Activated T-helper 1 cell treated with anti-CD3 and anti-CD28 coated beads, Interleukin-12 subunit alpha, Interleukin-12 subunit beta, Interleukin-2, Interleukin-4 antibody, amounts not matched to agents 30 ng/mL and 10 ng/mL and 1 ng/mL, durations not matched to agents 14 hours and 24 hours and 36 hours (primary cell): Measurements from ENCODE around the gene RBM47. TPM values are rescaled to one million over a fixed set of nuclear protein-coding genes. Genes with fewer than 3 reads are reported as not detected.
A peak's percentile ranks its signal among the peaks of the same experiment; 100 is the strongest.
"Not testable (repeated sequence)": the region's sequence is repeated elsewhere in the genome, so short reads cannot be mapped to it uniquely, and the experiment has no call there.

Experiments
- DNase-seq: peaks from one replicate; pipeline ENCODE4 v3.0.0; 2021; ENCODE audit warnings: low spot score
- H3K27ac Mint-ChIP-seq: one replicate; pipeline ENCODE4 v1.8.0; 2021; ENCODE audit warnings: mild to moderate bottlenecking, mixed read lengths
- H3K27me3 Mint-ChIP-seq: one replicate; pipeline ENCODE4 v1.8.0; 2022; ENCODE audit warnings: mild to moderate bottlenecking, moderate library complexity, mixed read lengths; ENCODE audit not compliant: insufficient read depth
- H3K36me3 Mint-ChIP-seq: one replicate; pipeline ENCODE4 v1.8.0; 2021; ENCODE audit warnings: low read depth, mixed read lengths
- H3K4me1 Mint-ChIP-seq: one replicate; pipeline ENCODE4 v1.8.0; 2021; ENCODE audit warnings: low read depth, mixed read lengths
- H3K4me3 Mint-ChIP-seq: one replicate; pipeline ENCODE4 v1.8.0; 2021; ENCODE audit warnings: mild to moderate bottlenecking, moderate library complexity, mixed read lengths
- H3K9me3 Mint-ChIP-seq: one replicate; pipeline ENCODE4 v1.8.0; 2021; ENCODE audit warnings: mixed read lengths
- intact Hi-C: fragments of 100-400 bp; cut with micrococcal nuclease; formaldehyde crosslinking; loops from one replicate; pipeline ENCODE4 v1.15.1; 2024
- total RNA-seq: library from RNA; stranded (reverse); gene quantifications from 2 replicates; pipeline ENCODE4 v1.2.3, GENCODE V29; 2022

RBM47 gene
- total RNA-seq, 1 donor from 2014 or later, result 21.4 TPM

DNA sequence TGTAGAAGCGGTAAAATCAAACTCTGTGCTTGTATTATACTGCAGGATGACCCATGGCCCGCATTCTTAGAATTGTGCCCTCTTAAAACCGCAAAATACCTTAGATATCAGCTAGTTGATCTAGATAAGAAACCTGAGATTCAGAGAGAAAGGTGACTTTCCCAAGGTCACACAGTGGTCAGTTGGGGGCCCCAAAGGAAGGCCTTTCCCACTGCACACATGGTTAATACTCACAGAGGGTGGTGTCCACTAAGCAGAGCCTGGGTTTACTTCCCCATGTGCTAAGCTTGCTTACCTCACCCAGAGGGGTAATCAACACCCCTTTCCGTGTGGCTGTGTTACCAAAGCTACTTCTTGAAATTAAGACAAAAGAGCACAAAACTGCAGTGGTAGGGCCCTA lies 66.3 kb downstream of the RBM47 start:
- DNase-seq, result no peak
- Mint-ChIP-seq H3K4me1 (peaks cover 20% of the 10 kb centered on the region), H3K27me3 (peaks cover 3% of the 10 kb centered on the region), H3K4me3 (no peak overlapping the region), H3K9me3 (no peaks in the 10 kb centered on the region), H3K27ac (no peak overlapping the region), H3K36me3 (peaks cover 4% of the 10 kb centered on the region)
- intact Hi-C loops, result no loop called here

DNA sequence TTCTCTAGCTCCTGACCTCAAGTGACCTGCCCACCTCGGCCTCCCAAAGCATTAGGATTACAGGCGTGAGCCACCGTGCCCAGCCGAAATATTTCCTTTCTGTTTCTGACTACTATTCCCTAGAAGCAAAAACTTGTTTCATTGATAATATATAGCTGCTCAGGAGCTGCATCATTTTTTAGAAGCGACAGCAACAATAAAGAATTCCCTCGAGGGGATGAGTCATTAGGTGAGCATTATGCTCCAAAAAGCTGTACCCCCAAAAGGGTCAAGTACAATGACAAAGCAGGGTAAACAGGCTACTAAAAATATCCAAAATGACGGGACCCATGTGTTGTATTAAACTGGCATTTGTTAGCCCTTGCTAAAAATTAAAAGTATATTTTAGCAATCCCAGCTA lies 67.0 kb downstream of the RBM47 start:
- intact Hi-C loops, result no loop called here
- DNase-seq, result no peak
- H3K9me3 Mint-ChIP-seq, result no peaks in the 10 kb centered on the region
- no peak overlapping the region for H3K4me3 Mint-ChIP-seq
- peaks cover 4% of the 10 kb centered on the region for H3K36me3 Mint-ChIP-seq
- peaks cover 3% of the 10 kb centered on the region for H3K27me3 Mint-ChIP-seq
- H3K4me1 Mint-ChIP-seq, result peaks cover 20% of the 10 kb centered on the region
- no peak overlapping the region for H3K27ac Mint-ChIP-seq

DNA sequence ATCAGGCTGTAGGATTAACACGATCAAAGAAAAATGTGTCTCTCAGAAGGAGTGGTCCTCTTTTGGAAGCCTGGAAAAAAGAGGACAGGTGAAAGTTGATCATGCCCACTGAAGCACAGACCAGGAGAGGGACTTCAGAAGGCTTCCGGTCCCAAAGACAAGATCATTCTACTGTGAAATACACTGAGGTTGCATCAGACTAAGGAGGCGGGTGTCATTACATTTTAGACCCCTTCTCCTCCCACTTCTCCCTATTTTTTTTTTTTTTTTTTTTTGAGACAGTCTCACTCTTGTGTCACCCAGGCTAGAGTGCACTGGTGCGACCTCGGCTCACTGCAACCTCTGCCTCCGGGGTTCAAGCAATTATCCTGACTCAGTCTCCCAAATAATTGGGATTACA lies 67.5 kb downstream of the RBM47 start:
- H3K27ac Mint-ChIP-seq, result no peak overlapping the region
- intact Hi-C loops, result no loop called here
- peaks cover 4% of the 10 kb centered on the region for H3K36me3 Mint-ChIP-seq
- no peaks in the 10 kb centered on the region for H3K9me3 Mint-ChIP-seq
- H3K4me3 Mint-ChIP-seq, result no peak overlapping the region
- H3K4me1 Mint-ChIP-seq, result peaks cover 20% of the 10 kb centered on the region
- peaks cover 3% of the 10 kb centered on the region for H3K27me3 Mint-ChIP-seq
- DNase-seq, result no peak

DNA sequence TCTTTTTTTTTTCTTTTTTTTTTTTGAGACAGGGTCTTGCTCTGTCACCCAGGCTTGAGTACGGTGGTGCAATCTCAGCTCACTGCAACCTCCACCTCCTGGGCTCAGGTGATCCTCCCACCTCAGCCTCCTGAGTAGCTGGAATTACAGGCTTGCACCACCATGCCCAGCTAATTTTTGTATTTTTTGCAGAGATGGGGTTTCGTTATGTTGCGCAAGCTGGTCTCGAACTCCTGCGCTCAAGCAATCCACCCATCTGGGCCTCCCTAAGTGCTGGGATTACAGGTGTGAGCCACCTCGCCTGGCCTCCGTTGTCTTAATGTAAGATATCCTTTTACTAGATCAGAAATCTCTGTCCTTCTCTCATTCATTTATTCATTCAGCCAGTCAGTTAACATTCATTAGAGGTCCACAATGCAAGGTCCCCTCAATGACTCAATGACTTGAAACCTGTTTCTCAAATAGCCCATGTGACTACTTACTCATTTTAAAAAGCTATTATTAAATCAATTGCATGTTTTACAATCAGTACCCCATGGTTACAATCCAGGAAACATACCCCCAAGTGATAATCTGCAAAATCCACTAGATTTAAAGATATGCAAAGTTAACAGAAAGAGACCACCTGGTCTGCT lies 68.0 kb downstream of the RBM47 start:
- H3K4me3 Mint-ChIP-seq, H3K27ac Mint-ChIP-seq, H3K27me3 Mint-ChIP-seq, intact Hi-C loops, H3K36me3 Mint-ChIP-seq, DNase-seq, H3K9me3 Mint-ChIP-seq: not testable (repeated sequence)
- H3K4me1 Mint-ChIP-seq, result peaks cover 20% of the 10 kb centered on the region

DNA sequence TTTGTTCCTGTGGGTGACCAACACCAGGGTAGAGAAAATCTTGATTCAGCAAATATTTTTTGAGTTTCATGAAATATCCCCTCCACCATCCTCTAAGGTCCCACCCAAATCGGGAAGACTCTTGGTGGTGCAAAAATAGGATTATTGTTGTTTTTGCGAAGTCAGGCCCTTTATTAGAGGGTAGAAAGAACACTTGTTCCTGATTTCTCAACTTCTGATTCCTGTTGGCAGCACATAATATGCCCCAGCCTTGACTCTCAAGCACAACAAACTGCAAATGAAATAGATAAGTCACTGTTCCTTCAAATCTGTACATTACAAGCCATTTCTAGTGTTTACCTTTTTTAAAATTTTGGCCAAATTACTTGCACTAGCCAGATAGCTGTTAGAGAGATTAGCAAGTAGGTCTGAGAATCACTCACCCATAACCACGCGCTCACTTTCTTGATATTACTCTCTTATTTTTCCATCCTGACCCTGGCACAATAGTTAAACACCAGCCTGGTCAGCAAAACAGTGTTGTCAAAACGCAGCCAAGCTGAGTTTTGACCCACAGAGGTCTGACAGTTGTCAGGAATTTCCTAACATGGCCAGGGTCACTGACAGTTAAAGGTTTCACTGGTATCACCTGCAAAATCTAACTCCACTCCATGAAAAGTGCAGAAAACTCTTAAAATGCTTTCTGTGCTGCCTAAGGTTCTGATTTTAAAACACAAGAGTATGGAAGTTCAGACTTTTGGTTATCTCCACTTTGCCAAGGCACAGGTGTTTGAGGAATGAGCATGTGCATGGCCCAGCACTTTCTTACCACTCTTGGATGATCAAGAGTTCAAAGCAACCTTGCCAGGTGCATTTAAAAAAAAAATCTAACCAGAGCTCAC lies 69.8 kb downstream of the RBM47 start:
- Mint-ChIP-seq H3K27ac (peak overlapping the region; percentile 45), H3K4me3 (no peak overlapping the region), H3K4me1 (peaks cover 25% of the 10 kb centered on the region), H3K27me3 (peaks cover 3% of the 10 kb centered on the region), H3K9me3 (no peaks in the 10 kb centered on the region), H3K36me3 (peaks cover 1% of the 10 kb centered on the region)
- no peak for DNase-seq
- intact Hi-C loops, result loop anchor here (2.0 kb wide), 1 partner anchor 21 kb away; no protein-coding TSS in a partner anchor

DNA sequence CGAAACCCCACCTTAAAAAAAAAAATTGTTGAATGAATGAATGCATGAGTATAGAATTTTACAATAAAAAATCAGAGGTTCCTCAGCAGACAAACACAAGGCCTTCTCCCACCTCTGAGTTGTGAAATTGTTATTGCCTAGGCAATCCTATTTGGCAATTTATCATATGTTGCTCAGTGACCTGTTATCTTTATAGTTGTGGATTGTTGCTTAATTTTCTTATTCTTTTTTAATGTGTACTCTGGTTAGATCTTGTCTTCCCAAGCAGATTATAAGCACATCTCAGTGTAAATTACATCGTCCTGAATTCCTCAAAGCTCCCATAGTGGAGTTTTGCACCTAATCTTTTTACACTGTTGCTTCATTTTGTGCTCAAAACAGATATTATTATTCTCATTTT lies 71.9 kb downstream of the RBM47 start:
- DNase-seq, result no peak
- H3K36me3 Mint-ChIP-seq, result peaks cover 1% of the 10 kb centered on the region
- peaks cover 36% of the 10 kb centered on the region for H3K4me1 Mint-ChIP-seq
- no peak overlapping the region for H3K4me3 Mint-ChIP-seq
- H3K9me3 Mint-ChIP-seq, result no peaks in the 10 kb centered on the region
- intact Hi-C loops, result loop anchor here (2.0 kb wide), 1 partner anchor 23 kb away; no protein-coding TSS in a partner anchor
- H3K27me3 Mint-ChIP-seq, result peaks cover 3% of the 10 kb centered on the region
- H3K27ac Mint-ChIP-seq, result no peak overlapping the region

DNA sequence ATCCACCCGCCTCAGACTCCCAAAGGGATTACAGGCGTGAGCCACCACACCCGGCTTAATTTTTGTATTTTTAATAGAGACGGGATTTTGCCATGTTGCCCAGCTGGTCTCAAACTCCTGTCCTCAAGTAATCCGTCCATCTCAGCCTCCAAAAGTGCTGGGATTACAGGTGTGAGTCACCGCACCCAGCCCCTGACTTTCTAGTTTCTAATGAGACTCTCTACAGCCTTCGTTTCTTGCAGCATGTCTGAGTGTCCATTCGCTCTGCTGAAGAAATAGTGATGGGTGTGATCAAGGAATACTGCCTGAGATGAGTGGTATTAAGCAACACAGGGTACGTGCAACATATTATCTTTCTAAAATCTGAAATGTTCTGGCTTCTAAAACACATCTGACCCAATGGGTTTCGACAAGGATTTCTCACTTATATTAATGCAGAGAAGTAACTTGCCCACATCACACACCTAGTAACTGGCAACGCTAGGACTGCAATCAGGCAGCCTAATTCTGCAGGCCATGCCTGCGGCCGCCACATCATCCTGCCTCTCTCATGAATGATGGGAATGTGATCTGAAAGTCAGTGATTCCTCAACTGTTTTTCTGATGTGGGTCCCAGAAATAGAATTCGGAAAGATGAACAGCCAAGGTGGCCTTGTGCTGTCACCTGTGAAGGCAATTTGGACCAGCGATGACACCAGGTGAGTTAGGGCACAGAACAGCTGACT lies 74.3 kb downstream of the RBM47 start:
- peaks cover 6% of the 10 kb centered on the region for H3K36me3 Mint-ChIP-seq
- no peak for DNase-seq
- peak overlapping the region; percentile 55 for H3K27ac Mint-ChIP-seq
- no peak overlapping the region for H3K4me3 Mint-ChIP-seq
- H3K27me3 Mint-ChIP-seq, result peaks cover 3% of the 10 kb centered on the region
- no peaks in the 10 kb centered on the region for H3K9me3 Mint-ChIP-seq
- intact Hi-C loops, result no loop called here
- H3K4me1 Mint-ChIP-seq, result peaks cover 59% of the 10 kb centered on the region

DNA sequence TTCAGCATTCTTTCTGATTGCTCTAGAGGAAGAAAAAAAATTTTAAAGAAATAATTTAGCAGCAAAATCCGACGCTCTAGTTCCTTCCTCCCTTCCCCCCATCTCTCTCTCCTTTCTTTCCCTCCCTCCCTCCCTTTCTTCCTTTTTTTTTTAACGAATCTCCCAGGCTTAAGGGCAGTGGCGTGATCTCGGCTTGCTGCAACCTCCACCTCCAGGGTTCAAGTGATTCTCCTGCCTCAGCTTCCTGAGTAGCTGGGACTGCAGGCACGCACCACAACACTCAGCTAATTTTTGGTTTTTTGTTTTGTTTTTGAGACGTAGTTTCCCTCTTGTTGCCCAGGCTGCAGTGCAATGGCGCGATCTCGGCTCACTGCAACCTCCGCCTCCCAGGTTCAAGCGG lies 75.0 kb downstream of the RBM47 start:
- H3K27ac Mint-ChIP-seq, H3K4me3 Mint-ChIP-seq, DNase-seq, H3K27me3 Mint-ChIP-seq, H3K36me3 Mint-ChIP-seq, H3K9me3 Mint-ChIP-seq: not testable (repeated sequence)
- H3K4me1 Mint-ChIP-seq, result peaks cover 56% of the 10 kb centered on the region
- intact Hi-C loops, result loop anchor here (5.0 kb wide), 1 partner anchor 118 kb away; no protein-coding TSS in a partner anchor

DNA sequence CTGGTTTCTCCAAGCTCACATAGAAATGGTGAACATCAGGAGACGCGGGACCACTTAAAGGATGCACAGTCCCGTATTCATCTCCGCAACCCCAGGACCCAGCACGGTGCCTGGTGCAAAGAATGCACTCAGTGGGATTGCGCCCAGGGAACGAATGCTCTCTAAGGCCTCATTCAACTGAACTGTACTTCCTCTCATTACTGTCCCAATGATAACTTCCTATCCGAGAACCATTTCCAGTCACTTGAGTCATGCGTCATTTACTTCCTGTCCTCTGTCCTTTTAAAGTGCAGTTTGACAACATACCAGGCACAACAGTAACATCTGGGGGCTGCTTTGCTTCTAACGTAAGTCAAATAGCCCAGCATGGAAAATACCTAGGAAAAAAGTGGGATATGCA lies 75.7 kb downstream of the RBM47 start:
- Mint-ChIP-seq H3K27me3 (no peaks in the 10 kb centered on the region), H3K4me1 (peaks cover 51% of the 10 kb centered on the region), H3K36me3 (peaks cover 4% of the 10 kb centered on the region), H3K27ac (no peak overlapping the region), H3K9me3 (no peaks in the 10 kb centered on the region), H3K4me3 (no peak overlapping the region)
- intact Hi-C loops, result loop anchor here (5.0 kb wide), 1 partner anchor 118 kb away; no protein-coding TSS in a partner anchor
- no peak for DNase-seq

DNA sequence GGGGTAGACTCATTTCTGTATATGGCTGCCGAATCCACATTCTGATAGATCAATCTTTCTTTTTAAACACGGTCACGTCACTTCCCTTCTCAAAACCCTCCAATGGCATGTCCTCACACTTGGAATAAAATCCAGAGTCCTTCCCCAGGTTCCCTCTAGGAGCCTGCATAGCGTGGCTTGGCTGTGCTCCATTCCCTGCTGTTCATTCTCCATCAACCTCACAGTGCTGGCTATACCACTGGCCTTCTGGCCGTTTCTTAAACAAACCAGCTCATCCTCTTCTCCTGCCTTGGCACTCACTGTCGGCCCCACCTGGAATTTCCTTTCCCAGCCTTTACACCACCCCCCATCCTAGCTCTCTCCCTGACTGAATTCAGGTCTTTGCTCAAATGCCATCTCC lies 77.1 kb downstream of the RBM47 start:
- Mint-ChIP-seq H3K4me3 (no peak overlapping the region), H3K27ac (peak overlapping the region; percentile 63), H3K9me3 (no peaks in the 10 kb centered on the region), H3K36me3 (peaks cover 4% of the 10 kb centered on the region), H3K27me3 (no peaks in the 10 kb centered on the region), H3K4me1 (peaks cover 59% of the 10 kb centered on the region)
- intact Hi-C loops, result loop anchor here (5.0 kb wide), 1 partner anchor 120 kb away; no protein-coding TSS in a partner anchor
- DNase-seq, result no peak

DNA sequence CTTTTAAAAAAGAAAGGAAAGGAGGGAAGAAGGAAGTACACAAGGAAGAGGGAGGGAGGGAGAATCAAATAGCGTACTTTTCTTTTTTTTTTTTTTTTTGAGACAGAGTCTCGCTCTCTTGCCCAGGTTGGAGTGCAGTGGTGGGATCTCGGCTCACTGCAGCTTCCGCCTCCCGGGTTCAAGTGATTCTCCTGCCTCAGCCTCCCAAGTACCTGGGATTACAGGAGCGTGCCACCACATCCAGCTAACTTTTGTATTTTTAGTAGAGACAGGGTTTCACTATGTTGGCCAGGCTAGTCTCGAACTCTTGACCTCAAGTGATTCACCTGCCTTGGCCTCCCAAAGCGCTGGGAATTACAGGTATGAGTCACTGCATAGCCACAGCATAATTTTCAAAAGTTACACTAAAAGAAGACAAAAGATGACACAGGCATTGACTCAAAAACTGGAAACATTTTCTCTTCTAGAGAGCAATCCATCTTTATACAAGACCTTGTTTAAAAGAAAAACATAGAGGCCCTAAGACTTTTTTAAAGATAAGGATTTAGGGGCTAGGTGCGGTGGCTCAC lies 78.0 kb downstream of the RBM47 start:
- not testable (repeated sequence) for H3K36me3 Mint-ChIP-seq, H3K9me3 Mint-ChIP-seq, DNase-seq, H3K27me3 Mint-ChIP-seq
- H3K4me3 Mint-ChIP-seq, result peak overlapping the region; percentile 84
- intact Hi-C loops, result loop anchor here (1.0 to 5.0 kb wide), 7 partner anchors 25 to 235 kb away; no protein-coding TSS in a partner anchor
- H3K27ac Mint-ChIP-seq, result peak overlapping the region; percentile 81
- peaks cover 65% of the 10 kb centered on the region for H3K4me1 Mint-ChIP-seq

DNA sequence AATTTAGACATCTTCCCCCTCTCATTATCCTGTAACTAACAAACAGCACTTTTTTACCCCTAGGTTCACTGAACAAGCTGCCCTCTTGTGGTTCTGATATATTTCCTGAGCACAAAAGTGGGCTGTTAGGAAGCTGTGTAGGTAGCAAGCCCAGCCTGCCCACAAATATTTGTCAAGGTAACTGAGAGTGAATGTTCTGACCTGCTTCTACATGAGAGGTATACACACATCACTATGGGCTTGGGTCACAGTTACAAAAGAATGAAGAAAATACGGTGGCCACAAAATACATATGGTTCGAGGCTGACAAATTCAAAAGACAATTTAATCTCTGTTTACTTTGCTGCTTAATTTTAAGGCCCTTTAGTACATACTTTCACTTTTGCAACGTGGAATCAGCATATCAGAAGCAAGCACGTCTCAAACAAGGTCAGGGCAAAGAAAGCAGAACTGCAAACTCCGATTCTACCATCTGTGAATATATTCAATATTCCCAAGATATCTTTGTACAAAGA lies 78.7 kb downstream of the RBM47 start:
- Mint-ChIP-seq H3K36me3 (peaks cover 4% of the 10 kb centered on the region), H3K4me1 (peaks cover 65% of the 10 kb centered on the region), H3K27ac (peak overlapping the region; percentile 81), H3K9me3 (no peaks in the 10 kb centered on the region), H3K4me3 (peak overlapping the region; percentile 84), H3K27me3 (no peaks in the 10 kb centered on the region)
- intact Hi-C loops, result loop anchor here (1.0 to 5.0 kb wide), 7 partner anchors 26 to 235 kb away; no protein-coding TSS in a partner anchor
- peak; percentile 37 for DNase-seq
